Measurements from ENCODE around the gene NALF2.

- no peak for TF ChIP-seq CTCF (IDR thresholded peaks at IDR 0.05)
- TF ChIP-seq POLR2A (IDR thresholded peaks at IDR 0.05), result no peak
Observed at GRCh38 chrX:69552512-69552911, 48.4 kb downstream of the NALF2 start.

Measured in body of pancreas (tissue), 4 donors.